Mononuclear cell (primary cell): ENCODE measurements around the gene NUP210L. TPM values are rescaled to one million over a fixed set of nuclear protein-coding genes. Genes with fewer than 3 reads are reported as not detected.

ENCODE experiments used
- H3K27me3 ChIP-seq: 2 replicates; pipeline ENCODE4 v1.6.0; 2011; ENCODE audit warnings: low read length, control low read depth; ENCODE audit not compliant: insufficient read depth
- H3K4me1 ChIP-seq: 2 replicates; pipeline ENCODE4 v1.5.1; 2011; ENCODE audit warnings: mild to moderate bottlenecking, low read length, control low read depth; ENCODE audit not compliant: insufficient read depth
- H3K4me3 ChIP-seq: 2 replicates; pipeline ENCODE4 v1.5.1; 2011; ENCODE audit warnings: mild to moderate bottlenecking, low read length, moderate library complexity
- H3K9me3 ChIP-seq: 2 replicates; pipeline ENCODE4 v1.5.1; 2011; ENCODE audit warnings: low read depth, mild to moderate bottlenecking, control low read depth, low read length
- total RNA-seq: library from RNA; depleted of rRNA; stranded (reverse); fragments of >200 nt; gene quantifications from one replicate; pipeline ENCODE4 v1.2.3, GENCODE V29; 2012

Gene NUP210L
- under 0.01 TPM for total RNA-seq

GRCh38 chr1:154154534-154155191, at the start of gene NUP210L:
TSS of gene NUP210L (minus strand) at chr1:154155073.
- Histone ChIP-seq H3K4me1 (peaks cover 54% of the 10 kb centered on the region), H3K27me3 (no peaks in the 10 kb centered on the region), H3K9me3 (no peaks in the 10 kb centered on the region), H3K4me3 (no peak within 1 kb of the TSS)

GRCh38 chr1:154199563-154199879, 44.6 kb upstream of the NUP210L start:
- Histone ChIP-seq H3K9me3 (no peaks in the 10 kb centered on the region), H3K27me3 (no peaks in the 10 kb centered on the region), H3K4me3 (no peak overlapping the region)

GRCh38 chr1:154198756-154199562, 44.1 kb upstream of the NUP210L start:
- no peak overlapping the region for H3K4me3 ChIP-seq
- H3K27me3 ChIP-seq, result no peaks in the 10 kb centered on the region
- H3K9me3 ChIP-seq, result no peaks in the 10 kb centered on the region
- H3K4me1 ChIP-seq, result no peaks in the 10 kb centered on the region

More at GRCh38 chr1:154199563-154199879, 44.6 kb upstream of the NUP210L start:
- no peaks in the 10 kb centered on the region for H3K4me1 ChIP-seq

GRCh38 chr1:154193821-154194220, 38.9 kb upstream of the NUP210L start:
- Histone ChIP-seq H3K9me3 (no peaks in the 10 kb centered on the region), H3K4me3 (no peak overlapping the region), H3K27me3 (no peaks in the 10 kb centered on the region), H3K4me1 (peaks cover 16% of the 10 kb centered on the region)

- no peaks in the 10 kb centered on the region for H3K27me3 ChIP-seq
- no peaks in the 10 kb centered on the region for H3K9me3 ChIP-seq
- no peak overlapping the region for H3K4me3 ChIP-seq
- H3K4me1 ChIP-seq, result peaks cover 16% of the 10 kb centered on the region
Observed at GRCh38 chr1:154192476-154192875, 37.6 kb upstream of the NUP210L start.

- no peak within 1 kb of the TSS for H3K4me3 ChIP-seq
- no peaks in the 10 kb centered on the region for H3K27me3 ChIP-seq
Observed at GRCh38 chr1:154191990-154192461, 37.2 kb upstream of the NUP210L start, which contains the start of gene TPM3. TSS of gene TPM3 (minus strand) at chr1:154192100. CDS start at chr1:154192018, 82 bp downstream.

GRCh38 chr1:154190550-154190949, 35.7 kb upstream of the NUP210L start:
- H3K4me3 ChIP-seq, result no peak overlapping the region
- peaks cover 16% of the 10 kb centered on the region for H3K4me1 ChIP-seq
- no peaks in the 10 kb centered on the region for H3K27me3 ChIP-seq

More at GRCh38 chr1:154191990-154192461, 37.2 kb upstream of the NUP210L start, which contains the start of gene TPM3:
- Histone ChIP-seq H3K9me3 (no peaks in the 10 kb centered on the region), H3K4me1 (peaks cover 16% of the 10 kb centered on the region)

GRCh38 chr1:154186852-154187501, 32.1 kb upstream of the NUP210L start:
- H3K9me3 ChIP-seq, result no peaks in the 10 kb centered on the region
- no peaks in the 10 kb centered on the region for H3K27me3 ChIP-seq
- no peak overlapping the region for H3K4me3 ChIP-seq
- peaks cover 21% of the 10 kb centered on the region for H3K4me1 ChIP-seq

More at GRCh38 chr1:154190550-154190949, 35.7 kb upstream of the NUP210L start:
- H3K9me3 ChIP-seq, result no peaks in the 10 kb centered on the region

GRCh38 chr1:154186177-154186576, 31.3 kb upstream of the NUP210L start:
- H3K4me1 ChIP-seq, result peaks cover 23% of the 10 kb centered on the region
- H3K4me3 ChIP-seq, result no peak overlapping the region
- no peaks in the 10 kb centered on the region for H3K27me3 ChIP-seq
- no peaks in the 10 kb centered on the region for H3K9me3 ChIP-seq

GRCh38 chr1:154183046-154183915, 28.4 kb upstream of the NUP210L start:
- Histone ChIP-seq H3K9me3 (no peaks in the 10 kb centered on the region), H3K4me3 (peak overlapping the region; percentile 97), H3K27me3 (no peaks in the 10 kb centered on the region), H3K4me1 (peaks cover 48% of the 10 kb centered on the region)

- H3K4me1 ChIP-seq, result peaks cover 56% of the 10 kb centered on the region
- peak overlapping the region; percentile 97 for H3K4me3 ChIP-seq
- H3K27me3 ChIP-seq, result no peaks in the 10 kb centered on the region
- no peaks in the 10 kb centered on the region for H3K9me3 ChIP-seq
Observed at GRCh38 chr1:154182344-154183045, 27.6 kb upstream of the NUP210L start.

GRCh38 chr1:154181944-154182343, 27.1 kb upstream of the NUP210L start:
- H3K4me3 ChIP-seq, result peak overlapping the region; percentile 97

GRCh38 chr1:154179946-154180687, 25.2 kb upstream of the NUP210L start:
- Histone ChIP-seq H3K4me1 (peaks cover 79% of the 10 kb centered on the region), H3K4me3 (peak overlapping the region; percentile 37), H3K27me3 (no peaks in the 10 kb centered on the region), H3K9me3 (no peaks in the 10 kb centered on the region)

More at GRCh38 chr1:154181944-154182343, 27.1 kb upstream of the NUP210L start:
- H3K27me3 ChIP-seq, result no peaks in the 10 kb centered on the region
- peaks cover 61% of the 10 kb centered on the region for H3K4me1 ChIP-seq
- no peaks in the 10 kb centered on the region for H3K9me3 ChIP-seq
